Panc1 (cell line): ENCODE data around the gene XKR7. TPM values are rescaled to one million over a fixed set of nuclear protein-coding genes. Genes with fewer than 3 reads are reported as not detected.

Experiments
- ATAC-seq: fragments of 200-7000 bp; cut with Tn5 transposase; 2 replicates; pipeline ENCODE4 v1.9.1; 2020; ENCODE audit warnings: mild to moderate bottlenecking, moderate library complexity
- BruUV-seq: library from RNA; stranded (reverse); fragments of 400-500 nt; replicated peaks from 2 replicates; lab custom pipeline; 2021; lab: Mats Ljungman, UMichigan
- CTCF ChIA-PET: fragments of 300-600 bp; sonication (Branson Sonifier 250); formaldehyde crosslinking; loops from one replicate; lab custom pipeline; 2022; ENCODE audit warnings: antibody characterized with exemption; lab: Charles Lee
- POLR2A ChIA-PET: fragments of 300-600 bp; sonication (Branson Sonifier 250); formaldehyde crosslinking; loops from one replicate; lab custom pipeline; 2022; ENCODE audit warnings: antibody characterized with exemption; lab: Charles Lee
- DNase-seq: peaks from one replicate; pipeline ENCODE4 v3.0.0-alpha.2; 2010; ENCODE audit warnings: low read depth, low spot score
- H3K27ac ChIP-seq: 2 replicates; pipeline ENCODE4 v1.5.1; 2011; ENCODE audit warnings: mild to moderate bottlenecking, low read length, inconsistent platforms
- H3K27me3 ChIP-seq: fragments of 200-500 bp; sonication (Bioruptor generic); 2 replicates; pipeline ENCODE4 v1.6.0; 2014; ENCODE audit warnings: low read length, inconsistent platforms; ENCODE audit not compliant: control insufficient read depth, insufficient read depth
- H3K36me3 ChIP-seq: fragments of 200-500 bp; sonication (Bioruptor generic); 2 replicates; pipeline ENCODE4 v1.5.1; 2014; ENCODE audit warnings: inconsistent platforms, mild to moderate bottlenecking, low read length, moderate library complexity; ENCODE audit not compliant: control insufficient read depth, insufficient read depth
- H3K4me1 ChIP-seq: 2 replicates; pipeline ENCODE4 v1.5.1; 2011; ENCODE audit warnings: inconsistent platforms, mild to moderate bottlenecking, low read length, moderate library complexity; ENCODE audit not compliant: control insufficient read depth, insufficient read depth
- H3K4me3 ChIP-seq, 2 experiments: 2 replicates each; pipeline ENCODE4 v1.5.1; 2011 to 2012; ENCODE audit warnings: low read depth in 2 of 2, low read length in 2 of 2, mild to moderate bottlenecking in 2 of 2, inconsistent platforms in 1 of 2, moderate library complexity in 1 of 2
- H3K9me3 ChIP-seq: fragments of 200-500 bp; sonication (Bioruptor generic); 2 replicates; pipeline ENCODE4 v1.5.1; 2014; ENCODE audit warnings: low read depth, mild to moderate bottlenecking, inconsistent platforms, low read length, moderate library complexity; ENCODE audit not compliant: control insufficient read depth, insufficient read depth
- POLR2AphosphoS5 ChIP-seq: IDR thresholded peaks from 2 replicates; pipeline ENCODE4 v1.6.1; 2012; ENCODE audit warnings: mild to moderate bottlenecking, low read depth, low read length, moderate library complexity
- REST ChIP-seq, 2 experiments: IDR thresholded peaks; 2 replicates each; pipeline ENCODE4 v1.6.1; 2011 to 2012; ENCODE audit warnings: low read depth in 2 of 2, control low read depth in 1 of 2, low read length in 1 of 2, mild to moderate bottlenecking in 1 of 2, moderate library complexity in 1 of 2; ENCODE audit not compliant: insufficient read depth in 1 of 2
- SIN3A ChIP-seq: IDR thresholded peaks from 2 replicates; pipeline ENCODE4 v1.6.1; 2012; ENCODE audit warnings: low read depth, mild to moderate bottlenecking, low read length, moderate library complexity, borderline replicate concordance; ENCODE audit not compliant: insufficient read depth
- TCF7L2 ChIP-seq: IDR thresholded peaks from 2 replicates; pipeline ENCODE4 v1.6.1; 2011; ENCODE audit warnings: mild to moderate bottlenecking, low read depth, low read length, inconsistent platforms
- in situ Hi-C: cut with HindIII; loops from 2 replicates; pipeline ENCODE4 v1.10.0; 2016; ENCODE audit warnings: low sequenced_read_pairs, low pct_unique_long_range_greater_than_20kb
- intact Hi-C: fragments of 100-400 bp; cut with micrococcal nuclease; formaldehyde crosslinking; loops from one replicate; pipeline ENCODE4 v1.10.0; 2022; ENCODE audit not compliant: unreplicated experiment
- total RNA-seq: library from RNA; stranded (reverse); gene quantifications from one replicate; pipeline ENCODE4 v1.2.1, GENCODE V29; 2021; ENCODE audit not compliant: unreplicated experiment
- TF ChIP-seq, protein P1 (sequence below): fragments of 450-650 bp; IDR thresholded peaks from 2 replicates; pipeline ENCODE4 v1.5.1; 2017; ENCODE audit warnings: mild to moderate bottlenecking

The XKR7 gene
- total RNA-seq, 1 experiment from 2014 or later: 6.2 TPM

- no peaks in the 10 kb centered on the region for H3K36me3 ChIP-seq
- no peak overlapping the region for H3K4me3 ChIP-seq
- no peak for TF ChIP-seq REST (IDR thresholded peaks at IDR 0.05; ENCODE audit: insufficient read depth in 1 of 2, low read depth in 2 of 2, low read length in 1 of 2)
- no peak for TF ChIP-seq TCF7L2
- TF ChIP-seq POLR2AphosphoS5: no peak
- TF ChIP-seq, protein P1, sequence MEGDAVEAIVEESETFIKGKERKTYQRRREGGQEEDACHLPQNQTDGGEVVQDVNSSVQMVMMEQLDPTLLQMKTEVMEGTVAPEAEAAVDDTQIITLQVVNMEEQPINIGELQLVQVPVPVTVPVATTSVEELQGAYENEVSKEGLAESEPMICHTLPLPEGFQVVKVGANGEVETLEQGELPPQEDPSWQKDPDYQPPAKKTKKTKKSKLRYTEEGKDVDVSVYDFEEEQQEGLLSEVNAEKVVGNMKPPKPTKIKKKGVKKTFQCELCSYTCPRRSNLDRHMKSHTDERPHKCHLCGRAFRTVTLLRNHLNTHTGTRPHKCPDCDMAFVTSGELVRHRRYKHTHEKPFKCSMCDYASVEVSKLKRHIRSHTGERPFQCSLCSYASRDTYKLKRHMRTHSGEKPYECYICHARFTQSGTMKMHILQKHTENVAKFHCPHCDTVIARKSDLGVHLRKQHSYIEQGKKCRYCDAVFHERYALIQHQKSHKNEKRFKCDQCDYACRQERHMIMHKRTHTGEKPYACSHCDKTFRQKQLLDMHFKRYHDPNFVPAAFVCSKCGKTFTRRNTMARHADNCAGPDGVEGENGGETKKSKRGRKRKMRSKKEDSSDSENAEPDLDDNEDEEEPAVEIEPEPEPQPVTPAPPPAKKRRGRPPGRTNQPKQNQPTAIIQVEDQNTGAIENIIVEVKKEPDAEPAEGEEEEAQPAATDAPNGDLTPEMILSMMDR: no peak
- no peak for TF ChIP-seq SIN3A
- no peak; the same call in 1 of the 2 replicates for ATAC-seq
- H3K9me3 ChIP-seq: no peaks in the 10 kb centered on the region
- H3K27ac ChIP-seq: peak overlapping the region; percentile 19; the same call in 1 of the 2 replicates
- DNase-seq: no peak
- no TSS peak for BruUV-seq
- POLR2A ChIA-PET: interaction anchor here (0.7 to 1.1 kb wide), 2 partner anchors 14 to 128 kb away, joined by 3 to 5 read pairs; no protein-coding TSS in a partner anchor
- no peaks in the 10 kb centered on the region for H3K27me3 ChIP-seq
- intact Hi-C loops (no loop called here), in situ Hi-C loops (no loop called here)
- H3K4me1 ChIP-seq: peaks cover 29% of the 10 kb centered on the region
- CTCF ChIA-PET: no interaction called here
These were observed 40.1 kb downstream of the XKR7 start for GRCh38 chr20:32007787-32008616.

DNA sequence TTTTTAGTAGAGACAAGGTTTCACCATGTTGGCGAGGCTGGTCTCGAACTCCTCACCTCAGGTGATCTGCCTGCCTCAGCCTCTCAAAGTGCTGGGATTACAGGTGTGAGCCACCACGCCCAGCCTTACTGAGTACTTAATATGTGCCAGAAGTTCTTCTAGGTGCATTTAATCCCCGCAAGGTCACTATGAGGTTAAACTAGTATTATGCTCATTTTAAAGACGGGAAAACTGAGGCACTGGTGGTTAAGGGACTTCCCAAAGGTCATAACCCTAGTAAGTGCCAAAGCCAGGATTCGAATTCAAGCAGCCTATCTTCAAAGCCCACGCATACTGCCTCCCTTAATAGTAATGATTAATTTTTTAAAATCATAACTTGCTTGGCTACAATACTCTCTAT is 41.6 kb downstream of the XKR7 start:
- CTCF ChIA-PET: no interaction called here
- TF ChIP-seq, protein P1: no peak
- TF ChIP-seq TCF7L2: no peak
- no peak for TF ChIP-seq POLR2AphosphoS5
- TF ChIP-seq SIN3A: no peak
- TF ChIP-seq REST (IDR thresholded peaks at IDR 0.05; ENCODE audit: insufficient read depth in 1 of 2, low read depth in 2 of 2, low read length in 1 of 2): no peak
- DNase-seq (no peak), ATAC-seq (no peak)
- Histone ChIP-seq H3K27ac (peak overlapping the region; percentile 62; the same call in 1 of the 2 replicates), H3K36me3 (no peaks in the 10 kb centered on the region), H3K27me3 (no peaks in the 10 kb centered on the region), H3K4me3 (no peak overlapping the region), H3K4me1 (peaks cover 29% of the 10 kb centered on the region), H3K9me3 (no peaks in the 10 kb centered on the region)
- POLR2A ChIA-PET: interaction anchor here (0.7 kb wide), 1 partner anchor 89 kb away, joined by 8 read pairs; no protein-coding TSS in a partner anchor
- intact Hi-C loops: no loop called here
- no TSS peak for BruUV-seq
- in situ Hi-C loops: no loop called here
